Measurements from ENCODE around the gene CDKN2C.
"Not testable (repeated sequence)": the region's sequence is repeated elsewhere in the genome, so short reads cannot be mapped to it uniquely, and the experiment has no call there.

Gene CDKN2C
- total RNA-seq, result 6.6 to 13.1 (median 10.9) reads per million in 3 donors

DNA sequence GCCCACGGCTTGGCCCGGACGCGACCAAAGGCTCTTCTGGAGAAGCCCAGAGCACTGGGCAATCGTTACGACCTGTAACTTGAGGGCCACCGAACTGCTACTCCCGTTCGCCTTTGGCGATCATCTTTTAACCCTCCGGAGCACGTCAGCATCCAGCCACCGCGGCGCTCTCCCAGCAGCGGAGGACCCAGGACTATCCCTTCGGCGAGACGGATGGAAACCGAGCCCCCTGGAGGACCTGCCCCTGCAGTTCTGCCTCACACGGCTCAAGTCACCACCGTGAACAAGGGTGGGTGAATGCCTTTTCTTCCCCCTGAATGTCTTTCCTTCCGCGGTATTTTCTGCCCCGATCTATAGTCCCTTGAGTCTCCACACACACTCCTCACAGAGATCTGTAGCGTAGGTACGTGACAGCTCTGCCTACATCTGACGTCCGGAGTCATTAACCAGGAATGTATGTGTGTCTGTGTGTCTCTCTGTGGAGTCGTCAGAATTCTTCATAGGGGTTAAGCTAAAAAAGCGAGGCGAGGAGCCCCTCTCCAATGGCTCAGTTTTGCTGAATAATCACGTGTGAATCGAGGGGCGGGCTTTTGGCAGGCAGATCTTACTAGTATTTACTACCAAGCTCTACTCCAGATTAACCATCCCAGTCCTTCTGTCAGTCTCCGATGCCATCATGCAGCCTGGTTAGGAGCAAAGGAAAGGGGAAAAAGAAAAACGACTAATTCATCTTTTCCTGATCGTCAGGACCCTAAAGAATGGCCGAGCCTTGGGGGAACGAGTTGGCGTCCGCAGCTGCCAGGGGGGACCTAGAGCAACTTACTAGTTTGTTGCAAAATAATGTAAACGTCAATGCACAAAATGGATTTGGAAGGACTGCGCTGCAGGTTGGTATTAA, at the start of gene CDKN2C:
Gene CDKN2C (plus strand): TSS at position 635 of the 898 bp plus-strand sequence. CDS start 124 bp downstream, at position 759.
- H3K27ac ChIP-seq (ENCODE audit: insufficient read depth, low read length, poor library complexity, severe bottlenecking), result peak within 1 kb of the TSS; percentile 92
- peak within 1 kb of the TSS; percentile 97 for H3K4me3 ChIP-seq (ENCODE audit: insufficient read depth, low read depth, low read length, poor library complexity, severe bottlenecking)
- H3K9me3 ChIP-seq (ENCODE audit: control insufficient read depth, low read length), result no peaks in the 10 kb centered on the region
- H3K27me3 ChIP-seq (replicated peaks; ENCODE audit: control insufficient read depth, insufficient read depth, low read length, poor library complexity, severe bottlenecking), result no peaks in the 10 kb centered on the region
- no peaks in the 10 kb centered on the region for H3K36me3 ChIP-seq (ENCODE audit: control insufficient read depth, insufficient read depth, low read length)
- H3K4me1 ChIP-seq (ENCODE audit: control insufficient read depth, insufficient read depth, low read length, poor library complexity, severe bottlenecking), result peaks cover 5% of the 10 kb centered on the region
- peak in 2 of 3 donors; percentile 56 to 60 for DNase-seq

DNA sequence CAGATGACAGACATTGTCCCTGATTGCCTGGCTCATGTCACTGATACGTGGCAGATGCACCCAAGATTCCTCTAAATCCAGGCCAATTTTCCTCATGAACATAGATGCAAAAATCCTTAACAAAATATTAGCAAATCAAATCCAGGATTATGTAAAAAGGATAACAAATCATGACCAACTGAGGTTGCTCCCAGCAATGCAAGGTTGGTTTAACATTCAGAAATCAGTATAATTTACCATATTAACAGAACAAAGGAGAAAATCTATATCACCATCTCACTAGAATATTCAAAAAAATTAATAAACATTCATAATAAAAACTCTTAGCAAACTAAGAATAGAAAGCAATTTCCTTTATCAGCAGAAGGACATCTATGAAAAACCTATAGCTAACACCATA, 49.6 kb upstream of the CDKN2C start:
- Histone ChIP-seq H3K4me3 (ENCODE audit: insufficient read depth, low read depth, low read length, poor library complexity, severe bottlenecking) (no peak overlapping the region), H3K4me1 (ENCODE audit: control insufficient read depth, insufficient read depth, low read length, poor library complexity, severe bottlenecking) (no peaks in the 10 kb centered on the region), H3K27me3 (replicated peaks; ENCODE audit: control insufficient read depth, insufficient read depth, low read length, poor library complexity, severe bottlenecking) (no peaks in the 10 kb centered on the region), H3K9me3 (ENCODE audit: control insufficient read depth, low read length) (no peaks in the 10 kb centered on the region), H3K36me3 (ENCODE audit: control insufficient read depth, insufficient read depth, low read length) (no peaks in the 10 kb centered on the region), H3K27ac (ENCODE audit: insufficient read depth, low read length, poor library complexity, severe bottlenecking) (no peak overlapping the region)
- DNase-seq, result no peak

DNA sequence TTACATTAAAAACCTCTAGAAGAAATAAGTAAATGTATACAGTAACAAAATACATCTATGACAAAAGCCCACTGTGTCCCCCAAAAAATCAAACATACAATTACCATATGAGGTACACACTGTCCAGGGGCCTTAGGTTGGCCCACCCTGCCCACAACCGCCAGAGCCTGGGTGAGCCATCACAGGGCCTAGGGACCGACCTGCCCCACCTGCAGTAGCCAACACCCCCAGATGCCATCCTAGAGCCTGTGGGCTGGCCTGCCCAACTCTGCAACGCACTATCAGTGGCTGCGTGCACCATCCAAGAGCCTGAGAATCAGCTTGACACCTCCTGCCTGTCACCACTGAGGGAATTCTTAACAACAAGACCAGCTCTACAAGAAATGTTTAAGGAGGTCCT, 49.0 kb upstream of the CDKN2C start:
- no peak overlapping the region for H3K27ac ChIP-seq (ENCODE audit: insufficient read depth, low read length, poor library complexity, severe bottlenecking)
- DNase-seq, result no peak
- no peaks in the 10 kb centered on the region for H3K4me1 ChIP-seq (ENCODE audit: control insufficient read depth, insufficient read depth, low read length, poor library complexity, severe bottlenecking)
- no peak overlapping the region for H3K4me3 ChIP-seq (ENCODE audit: insufficient read depth, low read depth, low read length, poor library complexity, severe bottlenecking)
- H3K27me3 ChIP-seq (replicated peaks; ENCODE audit: control insufficient read depth, insufficient read depth, low read length, poor library complexity, severe bottlenecking), result no peaks in the 10 kb centered on the region
- no peaks in the 10 kb centered on the region for H3K9me3 ChIP-seq (ENCODE audit: control insufficient read depth, low read length)
- no peaks in the 10 kb centered on the region for H3K36me3 ChIP-seq (ENCODE audit: control insufficient read depth, insufficient read depth, low read length)

DNA sequence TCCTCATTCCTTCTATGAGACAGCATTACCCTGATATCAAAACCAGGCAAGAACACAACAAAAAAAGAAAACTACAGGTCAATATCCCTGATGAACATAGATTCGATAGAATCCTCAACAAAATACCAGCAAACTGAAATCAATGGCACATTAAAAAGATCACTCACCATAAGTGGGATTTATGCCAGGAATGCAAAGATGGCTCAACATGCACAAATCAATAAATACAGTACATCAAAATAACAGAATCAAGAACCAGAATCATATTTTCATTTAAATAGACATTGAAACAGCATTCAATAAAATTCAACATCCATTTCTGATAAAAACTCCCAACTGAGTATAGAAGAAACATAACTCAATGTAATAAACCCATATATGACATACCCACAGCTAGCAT, 46.5 kb upstream of the CDKN2C start:
- no peaks in the 10 kb centered on the region for H3K36me3 ChIP-seq (ENCODE audit: control insufficient read depth, insufficient read depth, low read length)
- no peaks in the 10 kb centered on the region for H3K4me1 ChIP-seq (ENCODE audit: control insufficient read depth, insufficient read depth, low read length, poor library complexity, severe bottlenecking)
- H3K9me3 ChIP-seq (ENCODE audit: control insufficient read depth, low read length), result no peaks in the 10 kb centered on the region
- no peak for DNase-seq
- H3K27ac ChIP-seq (ENCODE audit: insufficient read depth, low read length, poor library complexity, severe bottlenecking), result no peak overlapping the region
- H3K27me3 ChIP-seq (replicated peaks; ENCODE audit: control insufficient read depth, insufficient read depth, low read length, poor library complexity, severe bottlenecking), result no peaks in the 10 kb centered on the region
- H3K4me3 ChIP-seq (ENCODE audit: insufficient read depth, low read depth, low read length, poor library complexity, severe bottlenecking), result no peak overlapping the region

DNA sequence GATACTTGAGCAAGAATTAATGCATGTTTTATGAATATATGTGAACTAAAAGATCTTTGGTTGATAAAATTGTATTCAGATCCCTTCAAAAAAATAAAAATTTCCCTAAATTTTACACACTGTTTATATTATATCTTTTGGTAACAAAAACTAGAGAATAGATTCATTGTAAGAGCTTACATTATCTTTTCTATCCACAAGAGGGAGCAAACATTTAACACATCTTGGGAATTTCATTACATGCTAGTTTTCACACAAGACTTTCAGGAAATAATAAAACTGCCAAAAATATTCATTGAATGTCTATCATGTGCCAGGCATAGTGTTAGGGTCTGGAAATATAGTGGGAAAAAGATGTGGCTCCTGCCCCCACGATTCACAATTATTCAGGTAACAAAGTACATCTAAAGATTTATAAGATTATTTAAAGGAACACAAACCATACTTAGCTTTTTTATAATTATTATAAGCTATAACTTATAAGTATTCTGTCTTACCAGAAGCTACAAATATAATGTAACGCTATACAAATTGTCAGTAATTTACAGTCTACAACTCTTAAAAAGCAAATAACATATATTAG, 40.6 kb upstream of the CDKN2C start:
- no peaks in the 10 kb centered on the region for H3K36me3 ChIP-seq (ENCODE audit: control insufficient read depth, insufficient read depth, low read length)
- no peak overlapping the region for H3K27ac ChIP-seq (ENCODE audit: insufficient read depth, low read length, poor library complexity, severe bottlenecking)
- no peak overlapping the region for H3K4me3 ChIP-seq (ENCODE audit: insufficient read depth, low read depth, low read length, poor library complexity, severe bottlenecking)
- DNase-seq, result no peak
- no peaks in the 10 kb centered on the region for H3K9me3 ChIP-seq (ENCODE audit: control insufficient read depth, low read length)
- H3K27me3 ChIP-seq (replicated peaks; ENCODE audit: control insufficient read depth, insufficient read depth, low read length, poor library complexity, severe bottlenecking), result no peaks in the 10 kb centered on the region
- H3K4me1 ChIP-seq (ENCODE audit: control insufficient read depth, insufficient read depth, low read length, poor library complexity, severe bottlenecking), result no peaks in the 10 kb centered on the region

DNA sequence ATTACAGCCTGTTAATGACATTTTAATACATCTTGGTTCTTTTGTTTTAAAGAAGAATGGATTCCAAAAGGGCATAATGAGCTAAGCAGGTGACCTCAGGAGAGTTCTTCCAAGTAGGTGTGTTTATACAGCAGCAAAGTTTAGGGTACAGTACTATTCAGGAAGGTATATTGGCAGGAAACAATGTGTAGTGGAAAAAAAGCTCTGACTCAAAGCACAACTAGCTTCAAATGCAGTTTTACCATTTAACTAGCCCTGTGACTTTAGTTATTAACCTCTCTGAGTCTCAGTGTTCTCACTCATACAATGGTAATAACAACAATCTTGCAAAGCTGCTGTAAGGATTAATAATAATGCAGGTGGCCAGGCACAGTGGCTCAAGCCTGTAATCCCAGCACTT, 39.9 kb upstream of the CDKN2C start:
- H3K4me1 ChIP-seq (ENCODE audit: control insufficient read depth, insufficient read depth, low read length, poor library complexity, severe bottlenecking), result no peaks in the 10 kb centered on the region
- H3K27ac ChIP-seq (ENCODE audit: insufficient read depth, low read length, poor library complexity, severe bottlenecking), result no peak overlapping the region
- H3K9me3 ChIP-seq (ENCODE audit: control insufficient read depth, low read length), result no peaks in the 10 kb centered on the region
- DNase-seq, result no peak
- no peaks in the 10 kb centered on the region for H3K36me3 ChIP-seq (ENCODE audit: control insufficient read depth, insufficient read depth, low read length)
- H3K4me3 ChIP-seq (ENCODE audit: insufficient read depth, low read depth, low read length, poor library complexity, severe bottlenecking), result no peak overlapping the region
- H3K27me3 ChIP-seq (replicated peaks; ENCODE audit: control insufficient read depth, insufficient read depth, low read length, poor library complexity, severe bottlenecking), result no peaks in the 10 kb centered on the region

DNA sequence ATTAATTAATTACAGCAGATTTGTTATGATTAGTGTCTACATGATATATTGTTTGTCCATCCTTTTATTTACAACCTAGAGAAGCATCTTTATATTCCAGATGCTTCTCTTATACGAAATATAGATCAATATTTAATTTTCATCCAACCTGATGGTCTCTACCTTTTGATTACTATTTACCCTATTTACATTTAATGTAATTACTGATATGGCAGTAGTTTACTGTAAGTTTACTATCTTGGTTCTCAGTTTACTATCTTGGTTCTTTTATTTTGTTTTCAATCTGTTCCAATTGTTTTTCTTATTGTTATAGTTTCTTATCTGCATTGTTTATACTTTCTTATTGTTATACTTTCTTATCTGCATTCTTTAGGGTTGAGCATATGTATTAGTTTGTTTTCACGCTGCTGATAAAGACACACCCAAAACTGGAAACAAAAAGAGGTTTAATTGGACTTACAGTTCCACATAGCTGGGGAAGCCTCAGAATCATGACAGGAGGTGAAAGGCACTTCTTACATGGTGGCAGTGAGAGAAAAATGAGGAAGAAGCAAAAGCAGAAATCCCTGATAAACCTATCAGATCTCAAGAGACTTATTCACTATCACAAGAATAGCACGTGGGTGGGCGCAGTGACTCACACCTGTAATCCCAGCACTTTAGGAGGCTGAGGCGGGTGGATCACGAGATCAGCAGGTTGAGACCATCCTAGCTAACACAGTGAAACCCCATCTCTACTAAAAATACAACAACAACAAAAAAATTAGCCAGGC, 38.9 kb upstream of the CDKN2C start:
- Histone ChIP-seq H3K9me3 (ENCODE audit: control insufficient read depth, low read length) (no peaks in the 10 kb centered on the region), H3K4me1 (ENCODE audit: control insufficient read depth, insufficient read depth, low read length, poor library complexity, severe bottlenecking) (no peaks in the 10 kb centered on the region), H3K27ac (ENCODE audit: insufficient read depth, low read length, poor library complexity, severe bottlenecking) (no peak overlapping the region), H3K36me3 (ENCODE audit: control insufficient read depth, insufficient read depth, low read length) (no peaks in the 10 kb centered on the region), H3K27me3 (replicated peaks; ENCODE audit: control insufficient read depth, insufficient read depth, low read length, poor library complexity, severe bottlenecking) (no peaks in the 10 kb centered on the region), H3K4me3 (ENCODE audit: insufficient read depth, low read depth, low read length, poor library complexity, severe bottlenecking) (no peak overlapping the region)
- DNase-seq, result no peak

DNA sequence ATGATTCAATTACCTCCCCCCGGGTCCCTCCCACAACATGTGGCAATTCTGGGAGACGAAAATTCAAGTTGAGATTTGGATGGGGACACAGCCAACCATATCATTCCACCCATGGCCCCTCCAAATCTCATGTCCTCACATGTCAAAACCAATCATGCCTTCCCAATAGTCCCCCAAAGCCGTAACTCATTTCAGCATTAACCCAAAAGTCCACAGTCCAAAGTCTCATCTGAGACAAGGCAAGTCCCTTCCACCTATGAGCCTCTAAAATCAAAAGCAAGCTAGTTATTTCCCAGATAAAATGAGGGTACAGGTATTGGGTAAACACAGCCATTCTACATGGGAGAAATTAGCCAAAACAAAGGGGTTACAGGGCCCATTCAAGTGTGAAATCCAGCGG, 38.0 kb upstream of the CDKN2C start:
- not testable (repeated sequence) for H3K4me1 ChIP-seq (ENCODE audit: control insufficient read depth, insufficient read depth, low read length, poor library complexity, severe bottlenecking); H3K27ac ChIP-seq (ENCODE audit: insufficient read depth, low read length, poor library complexity, severe bottlenecking); H3K9me3 ChIP-seq (ENCODE audit: control insufficient read depth, low read length); H3K27me3 ChIP-seq (replicated peaks; ENCODE audit: control insufficient read depth, insufficient read depth, low read length, poor library complexity, severe bottlenecking); H3K36me3 ChIP-seq (ENCODE audit: control insufficient read depth, insufficient read depth, low read length); DNase-seq; H3K4me3 ChIP-seq (ENCODE audit: insufficient read depth, low read depth, low read length, poor library complexity, severe bottlenecking)

DNA sequence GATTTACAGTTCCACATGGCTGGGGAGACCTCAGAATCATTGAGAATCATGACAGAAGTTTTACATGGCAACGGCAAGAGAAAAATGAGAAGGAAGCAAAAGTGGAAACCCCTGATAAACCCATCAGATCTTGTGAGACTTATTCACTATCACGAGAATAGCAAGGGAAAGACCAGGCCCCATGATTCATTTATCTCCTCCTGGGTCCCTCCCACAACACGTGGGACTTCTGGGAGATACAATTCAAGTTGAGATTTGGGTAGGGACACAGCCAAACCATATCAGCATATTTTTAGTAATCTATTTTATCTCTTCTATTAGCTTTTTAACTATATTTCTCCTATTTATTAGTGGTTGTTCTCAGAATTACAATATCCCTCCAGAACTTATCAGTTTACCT, 36.3 kb upstream of the CDKN2C start:
- H3K36me3 ChIP-seq (ENCODE audit: control insufficient read depth, insufficient read depth, low read length); H3K4me1 ChIP-seq (ENCODE audit: control insufficient read depth, insufficient read depth, low read length, poor library complexity, severe bottlenecking); H3K4me3 ChIP-seq (ENCODE audit: insufficient read depth, low read depth, low read length, poor library complexity, severe bottlenecking); H3K27ac ChIP-seq (ENCODE audit: insufficient read depth, low read length, poor library complexity, severe bottlenecking); H3K27me3 ChIP-seq (replicated peaks; ENCODE audit: control insufficient read depth, insufficient read depth, low read length, poor library complexity, severe bottlenecking); H3K9me3 ChIP-seq (ENCODE audit: control insufficient read depth, low read length); DNase-seq: not testable (repeated sequence)

DNA sequence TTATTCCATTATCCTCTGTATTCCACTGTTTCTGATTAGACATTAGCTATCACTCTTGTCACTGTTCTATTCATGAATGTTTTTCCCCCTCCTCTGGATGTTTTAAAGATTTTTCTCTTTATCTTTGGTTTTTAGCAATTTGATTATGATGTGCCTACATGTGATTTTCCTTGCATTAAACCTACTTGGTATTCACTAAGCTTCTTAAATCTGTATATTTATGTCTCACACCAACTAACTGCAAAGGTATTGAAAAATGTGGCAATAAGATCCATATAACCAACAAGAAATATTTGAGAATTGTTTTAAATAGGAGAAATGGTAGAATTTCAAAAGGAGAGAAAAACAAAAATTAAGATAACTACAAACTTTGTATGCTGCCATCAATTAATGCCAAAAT, 35.2 kb upstream of the CDKN2C start:
- no peaks in the 10 kb centered on the region for H3K27me3 ChIP-seq (replicated peaks; ENCODE audit: control insufficient read depth, insufficient read depth, low read length, poor library complexity, severe bottlenecking)
- DNase-seq, result no peak
- H3K4me3 ChIP-seq (ENCODE audit: insufficient read depth, low read depth, low read length, poor library complexity, severe bottlenecking), result no peak overlapping the region
- H3K9me3 ChIP-seq (ENCODE audit: control insufficient read depth, low read length), result no peaks in the 10 kb centered on the region
- no peak overlapping the region for H3K27ac ChIP-seq (ENCODE audit: insufficient read depth, low read length, poor library complexity, severe bottlenecking)
- no peaks in the 10 kb centered on the region for H3K36me3 ChIP-seq (ENCODE audit: control insufficient read depth, insufficient read depth, low read length)
- H3K4me1 ChIP-seq (ENCODE audit: control insufficient read depth, insufficient read depth, low read length, poor library complexity, severe bottlenecking), result no peaks in the 10 kb centered on the region
